Measurements from ENCODE around the gene BPIFB2.
"Not testable (repeated sequence)": the region's sequence is repeated elsewhere in the genome, so short reads cannot be mapped to it uniquely, and the experiment has no call there.

Gene BPIFB2, protein sequence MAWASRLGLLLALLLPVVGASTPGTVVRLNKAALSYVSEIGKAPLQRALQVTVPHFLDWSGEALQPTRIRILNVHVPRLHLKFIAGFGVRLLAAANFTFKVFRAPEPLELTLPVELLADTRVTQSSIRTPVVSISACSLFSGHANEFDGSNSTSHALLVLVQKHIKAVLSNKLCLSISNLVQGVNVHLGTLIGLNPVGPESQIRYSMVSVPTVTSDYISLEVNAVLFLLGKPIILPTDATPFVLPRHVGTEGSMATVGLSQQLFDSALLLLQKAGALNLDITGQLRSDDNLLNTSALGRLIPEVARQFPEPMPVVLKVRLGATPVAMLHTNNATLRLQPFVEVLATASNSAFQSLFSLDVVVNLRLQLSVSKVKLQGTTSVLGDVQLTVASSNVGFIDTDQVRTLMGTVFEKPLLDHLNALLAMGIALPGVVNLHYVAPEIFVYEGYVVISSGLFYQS

DNA sequence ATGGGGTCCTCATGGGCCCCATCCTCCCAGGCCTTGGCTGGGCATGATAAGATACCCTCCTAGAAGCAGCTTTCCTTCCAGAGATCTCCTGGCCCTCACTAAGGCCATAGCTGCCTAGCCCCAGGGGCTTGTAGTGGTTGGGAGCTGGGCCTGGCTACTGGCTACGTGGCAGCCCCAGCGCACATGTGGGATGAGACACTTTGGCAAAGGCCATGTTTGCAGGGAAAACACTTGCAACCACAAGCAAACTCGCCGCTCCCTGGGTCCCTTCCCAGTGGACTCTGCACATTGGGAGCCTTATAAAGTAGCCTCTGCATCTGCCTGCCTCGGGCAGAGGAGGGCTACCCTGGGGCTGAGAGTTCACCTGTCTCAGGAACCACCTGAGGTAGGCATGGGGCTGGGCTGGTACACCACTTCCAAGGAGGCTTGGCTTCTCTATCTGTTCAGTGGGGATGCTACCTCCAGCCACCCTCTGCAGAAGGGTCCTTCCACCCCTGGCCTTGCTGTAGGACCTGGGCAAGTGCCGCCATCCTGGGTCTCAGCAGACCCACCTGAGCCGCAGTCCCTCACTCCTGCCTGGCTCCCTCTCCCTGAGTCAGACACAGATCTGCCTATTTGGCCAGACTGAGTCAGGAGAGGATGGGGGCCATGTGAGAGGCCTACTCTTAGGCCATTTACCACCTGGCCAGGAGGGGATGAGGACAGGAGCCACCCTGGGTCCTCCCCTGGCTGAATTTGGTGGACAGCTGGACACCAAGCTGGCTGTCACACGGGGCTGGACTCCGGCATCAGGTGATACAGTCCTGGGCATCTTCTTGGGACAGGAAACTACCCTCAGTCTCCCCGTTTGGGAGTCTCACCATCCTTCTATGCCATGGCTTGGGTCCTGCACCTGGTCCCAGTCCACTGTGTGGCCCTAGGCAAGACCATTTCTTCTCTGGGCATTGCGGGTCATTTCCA lies at the start of gene BPIFB2:
Gene BPIFB2 (plus strand): TSS at position 329 of the 960 bp plus-strand sequence. CDS start 871 bp downstream, outside the sequence.
- no peak for DNase-seq

DNA sequence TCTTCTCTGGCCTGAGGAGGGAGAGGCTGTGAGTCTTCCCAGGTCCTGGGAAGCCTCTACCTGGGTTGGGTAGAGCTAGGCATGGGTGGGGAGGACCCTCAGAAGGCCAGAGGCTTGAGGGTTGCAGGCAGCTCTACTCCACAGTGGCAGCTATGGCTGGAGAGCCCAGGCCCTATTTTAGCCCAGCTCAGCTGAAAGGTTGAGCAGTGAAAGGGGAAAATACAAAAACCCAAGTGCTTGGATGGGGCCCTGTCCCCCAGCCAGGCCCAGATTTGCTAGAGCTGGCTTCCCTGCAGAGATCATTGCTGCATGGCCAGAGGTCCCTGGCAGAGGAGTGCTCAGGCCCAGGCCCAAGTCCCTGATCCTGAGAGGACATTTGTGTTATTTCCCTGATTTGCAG lies 48.9 kb upstream of the BPIFB2 start:
- no peak for DNase-seq

DNA sequence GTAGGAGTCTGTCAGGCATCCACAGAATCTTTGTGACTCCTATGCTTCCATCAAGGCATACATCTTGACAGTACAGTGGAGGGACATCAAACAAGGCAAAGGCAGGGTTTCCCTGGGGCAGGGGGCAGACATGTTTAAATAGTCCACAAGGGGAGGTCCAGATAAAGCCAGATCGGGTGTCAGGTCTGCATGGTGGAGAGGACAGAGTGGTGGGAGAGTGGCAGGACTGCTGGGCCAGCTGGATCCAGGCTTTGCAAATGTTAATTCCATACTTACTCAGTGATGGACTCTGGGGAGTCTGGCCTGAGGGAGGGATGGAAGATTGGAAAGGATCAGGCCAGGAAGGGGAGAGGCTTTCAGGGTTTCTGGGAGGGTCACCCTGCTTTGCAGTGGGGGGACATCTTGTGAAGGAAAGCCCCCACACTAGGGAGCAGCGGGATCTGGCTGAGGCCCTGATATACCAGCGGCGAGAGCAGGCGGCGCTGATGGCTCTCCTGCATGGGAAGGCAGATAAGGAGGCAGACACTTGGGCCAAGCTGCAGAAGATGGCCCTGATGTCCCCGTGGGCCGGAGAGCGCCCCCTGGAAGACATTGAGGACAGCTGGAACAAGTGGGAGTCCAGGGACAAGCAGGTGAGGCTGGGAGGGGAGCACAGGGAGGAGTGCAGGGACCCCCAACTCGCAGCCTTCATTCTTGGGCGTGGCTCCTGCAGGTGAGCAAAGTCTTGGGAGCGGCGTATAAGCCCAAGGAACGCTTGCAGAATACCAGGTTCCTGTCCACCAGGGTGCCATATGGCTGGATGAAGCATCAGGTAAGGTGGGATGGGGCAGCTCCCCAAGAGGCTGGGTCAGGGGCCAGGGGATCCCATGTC lies 47.9 kb upstream of the BPIFB2 start:
- DNase-seq = no peak

DNA sequence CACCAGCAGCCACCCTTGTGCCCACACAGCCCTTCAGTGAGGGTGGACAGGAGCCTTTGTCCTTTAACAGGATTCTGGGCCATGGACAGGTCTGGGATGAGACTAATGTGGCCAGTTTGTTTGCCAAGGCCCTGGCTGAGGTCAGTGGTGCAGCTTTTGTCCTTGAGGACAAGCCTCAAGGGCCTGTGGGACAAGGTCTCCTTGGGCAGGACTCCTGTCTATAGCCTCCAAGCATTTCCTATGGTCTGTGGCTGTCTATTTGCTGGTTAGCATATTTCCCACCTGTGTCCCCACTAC lies 47.3 kb upstream of the BPIFB2 start:
- no peak for DNase-seq

DNA sequence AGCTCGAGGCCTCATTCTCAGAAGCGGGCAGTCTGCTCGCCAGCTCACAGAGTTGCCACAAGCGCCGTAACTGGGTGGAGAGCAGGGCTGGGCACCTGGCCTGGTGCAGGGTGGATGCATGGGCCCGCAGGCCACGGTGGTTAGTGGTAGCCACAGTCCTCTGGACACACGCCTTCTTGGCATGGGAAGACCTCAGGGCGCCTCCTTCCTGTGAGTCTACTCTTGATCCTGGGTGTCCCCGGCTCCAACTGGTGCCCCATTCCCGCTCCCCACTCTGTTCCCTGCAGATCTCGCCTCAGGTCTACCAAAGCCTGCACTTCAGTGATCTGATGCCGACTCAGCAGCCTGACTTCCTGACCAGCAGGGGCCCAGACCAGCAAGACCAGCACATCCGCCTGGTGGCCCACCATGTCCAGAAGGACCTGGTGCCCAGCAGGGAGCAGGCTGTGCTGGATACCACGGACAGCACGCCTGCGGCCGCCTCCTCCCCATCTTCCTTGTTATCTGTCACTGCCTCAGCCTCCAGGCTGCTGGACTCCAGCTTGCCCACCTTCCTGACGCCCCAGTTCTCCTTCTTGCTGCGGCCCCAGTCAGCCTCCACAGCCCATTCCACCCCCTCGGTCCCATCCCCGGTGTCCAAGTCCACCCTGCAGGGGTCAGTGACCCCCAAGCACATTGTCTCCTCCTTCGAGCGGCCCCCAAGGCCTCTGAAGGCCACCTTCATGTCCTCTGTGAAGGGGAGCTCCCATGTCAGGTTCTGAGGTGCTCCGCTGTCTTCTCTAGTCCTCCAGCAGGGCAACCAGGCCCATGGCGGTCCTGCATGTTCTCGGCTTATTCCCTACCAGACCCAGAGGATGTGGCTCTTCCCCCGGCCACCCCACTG lies 46.4 kb upstream of the BPIFB2 start:
- DNase-seq = no peak

DNA sequence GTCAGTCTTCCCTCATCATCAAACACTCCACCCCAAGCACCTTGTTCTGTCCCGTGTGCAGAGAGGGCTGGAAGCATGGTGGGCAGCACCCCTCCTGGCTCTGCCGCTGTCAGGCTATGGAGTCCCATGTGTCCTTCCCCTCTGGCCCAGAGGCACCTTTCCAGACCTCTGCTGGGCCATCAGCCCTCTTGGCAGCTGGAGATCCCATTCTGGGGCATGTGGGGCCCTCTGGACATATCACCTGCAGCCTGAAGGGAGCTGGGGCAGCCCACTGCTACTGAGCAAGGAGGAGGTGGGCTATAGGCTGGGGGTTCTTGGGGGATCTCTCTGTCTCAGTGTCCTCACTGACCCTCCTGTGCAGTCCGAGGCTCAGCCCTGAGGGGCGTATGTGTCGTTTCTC lies 45.5 kb upstream of the BPIFB2 start:
- DNase-seq = no peak

DNA sequence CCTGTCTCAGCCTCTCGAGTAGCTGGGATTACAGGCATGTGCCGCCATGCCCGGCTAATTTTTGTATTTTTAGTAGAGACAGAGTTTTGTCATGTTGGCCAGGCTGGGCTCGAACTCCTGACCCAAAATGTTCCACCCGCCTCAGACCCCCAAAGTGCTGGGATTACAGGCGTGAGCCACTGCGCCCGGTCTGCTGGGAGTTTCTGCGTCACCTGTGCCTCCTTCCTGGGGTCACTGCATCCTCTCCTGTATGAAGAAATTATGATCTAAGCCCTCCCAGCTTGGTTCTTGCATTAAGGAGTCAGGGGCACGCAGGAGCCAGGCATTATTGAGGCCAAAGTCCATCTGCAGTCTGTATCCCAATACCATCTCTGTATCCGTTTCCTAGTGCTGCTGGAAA lies 44.9 kb upstream of the BPIFB2 start:
- DNase-seq = not testable (repeated sequence)

DNA sequence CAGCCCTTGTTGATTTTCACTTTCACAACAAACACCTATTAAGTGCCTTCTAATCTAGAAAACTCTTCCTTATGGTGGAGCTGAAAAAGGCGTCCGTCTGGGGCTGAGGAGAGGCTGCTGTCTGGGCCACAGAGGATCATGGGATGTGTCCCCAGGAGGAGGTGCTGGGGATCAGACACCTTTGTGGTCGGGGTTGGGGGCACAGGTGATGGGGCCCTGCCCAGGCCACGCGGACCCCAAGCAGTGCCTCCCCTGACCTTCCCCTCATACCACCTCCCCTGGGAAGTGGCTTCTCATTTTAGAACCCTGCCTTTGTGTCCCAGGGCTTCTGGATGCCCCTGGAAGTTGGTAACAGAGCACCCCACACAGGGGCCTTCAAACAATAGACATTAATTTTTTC lies 44.3 kb upstream of the BPIFB2 start:
- DNase-seq = no peak

DNA sequence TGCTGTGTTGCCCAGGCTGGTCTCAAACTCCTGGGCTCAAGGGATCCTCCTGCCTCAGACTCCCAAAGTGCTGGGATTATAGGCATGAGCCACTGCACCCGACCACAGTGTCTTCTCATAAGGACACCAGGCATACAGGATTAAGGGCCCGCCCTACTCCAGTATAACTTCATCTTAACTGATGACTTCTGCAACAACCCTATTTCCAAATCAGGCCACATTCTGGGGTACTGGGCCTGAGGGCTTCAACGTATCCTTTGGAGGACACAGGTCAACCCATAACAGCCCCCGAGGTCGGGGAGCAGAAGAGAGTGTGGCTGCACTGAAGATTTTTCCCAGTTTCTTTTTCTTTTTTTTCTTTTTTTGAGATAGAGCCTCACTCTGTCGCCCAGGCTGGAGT lies 42.9 kb upstream of the BPIFB2 start:
- DNase-seq = no peak

DNA sequence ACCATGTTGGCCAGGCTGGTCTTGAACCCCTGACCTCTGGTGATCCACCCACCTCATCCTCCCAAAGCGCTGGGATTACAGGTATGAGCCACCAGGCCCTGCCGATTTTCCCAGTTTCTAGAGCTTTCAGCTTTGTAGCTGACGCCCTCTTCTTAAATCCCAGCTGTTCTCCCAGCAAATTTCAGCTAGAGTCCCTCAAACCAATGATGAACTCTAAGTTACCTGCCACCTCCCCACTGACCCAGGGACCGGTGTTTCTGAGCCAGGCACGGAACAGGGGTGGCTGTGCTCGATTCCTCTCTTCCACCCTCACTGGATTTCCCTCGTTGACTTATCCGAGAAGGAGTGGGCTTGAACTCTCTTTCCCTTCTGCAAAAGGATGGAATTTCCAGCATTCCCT lies 42.4 kb upstream of the BPIFB2 start:
- DNase-seq = no peak

DNA sequence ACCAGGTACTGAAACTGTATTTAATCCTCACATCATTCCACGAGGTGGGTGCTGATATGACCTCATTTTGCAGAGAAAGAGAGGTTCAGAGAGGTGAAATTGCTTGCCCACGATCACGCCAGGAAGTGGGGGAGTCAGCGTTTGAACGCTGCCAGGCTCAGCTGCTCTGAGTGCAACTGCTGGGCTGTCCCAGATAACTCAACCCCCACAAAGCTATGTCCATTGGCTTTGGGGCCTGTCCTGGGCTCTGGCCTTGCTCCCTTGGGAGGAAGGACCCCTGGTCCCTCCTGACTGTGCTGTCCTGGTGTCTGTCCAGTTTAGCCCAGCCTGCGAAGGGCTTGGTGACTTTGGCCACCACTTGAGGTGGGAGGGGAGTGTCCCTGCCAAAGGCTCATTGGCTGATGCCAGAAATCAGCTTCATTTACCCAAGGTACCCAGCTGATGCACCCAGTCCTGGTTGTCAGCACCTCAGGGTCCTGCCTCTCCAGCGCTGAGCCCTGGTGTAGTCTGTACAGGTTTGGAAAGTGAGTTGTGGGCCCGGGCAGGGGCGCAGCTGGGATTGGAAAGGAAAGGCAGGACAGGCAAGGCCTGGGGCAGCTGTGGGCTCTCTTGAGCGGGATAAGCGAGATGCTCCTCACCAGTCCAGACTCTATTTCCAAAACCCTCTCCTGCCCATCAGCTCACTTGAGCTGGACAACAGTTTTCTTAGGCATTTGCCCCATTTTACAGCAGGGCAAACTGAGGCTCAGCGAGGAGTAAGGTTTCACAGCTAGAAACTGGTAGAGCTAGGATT lies 41.7 kb upstream of the BPIFB2 start:
- DNase-seq = peak; percentile 27 to 39

DNA sequence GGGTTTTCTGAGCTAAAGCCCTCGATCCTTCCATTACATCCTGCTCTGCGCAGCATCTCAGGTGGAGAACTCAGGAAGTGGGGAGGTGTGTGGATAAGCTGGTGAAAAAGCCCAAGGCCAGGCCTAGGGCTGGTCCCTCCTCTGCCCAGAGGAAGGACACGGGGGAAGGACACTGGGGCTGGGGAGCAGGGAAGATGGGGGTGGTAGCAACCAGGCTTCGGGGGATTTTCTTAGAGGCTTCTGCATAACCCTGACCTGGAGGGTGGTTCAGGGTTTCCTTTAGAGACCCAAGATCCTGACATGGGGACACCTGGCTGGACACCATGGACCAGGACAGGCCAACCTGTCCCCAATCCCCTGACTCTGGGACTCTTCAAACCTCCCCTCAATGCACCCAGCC lies 41.1 kb upstream of the BPIFB2 start:
- DNase-seq = no peak

DNA sequence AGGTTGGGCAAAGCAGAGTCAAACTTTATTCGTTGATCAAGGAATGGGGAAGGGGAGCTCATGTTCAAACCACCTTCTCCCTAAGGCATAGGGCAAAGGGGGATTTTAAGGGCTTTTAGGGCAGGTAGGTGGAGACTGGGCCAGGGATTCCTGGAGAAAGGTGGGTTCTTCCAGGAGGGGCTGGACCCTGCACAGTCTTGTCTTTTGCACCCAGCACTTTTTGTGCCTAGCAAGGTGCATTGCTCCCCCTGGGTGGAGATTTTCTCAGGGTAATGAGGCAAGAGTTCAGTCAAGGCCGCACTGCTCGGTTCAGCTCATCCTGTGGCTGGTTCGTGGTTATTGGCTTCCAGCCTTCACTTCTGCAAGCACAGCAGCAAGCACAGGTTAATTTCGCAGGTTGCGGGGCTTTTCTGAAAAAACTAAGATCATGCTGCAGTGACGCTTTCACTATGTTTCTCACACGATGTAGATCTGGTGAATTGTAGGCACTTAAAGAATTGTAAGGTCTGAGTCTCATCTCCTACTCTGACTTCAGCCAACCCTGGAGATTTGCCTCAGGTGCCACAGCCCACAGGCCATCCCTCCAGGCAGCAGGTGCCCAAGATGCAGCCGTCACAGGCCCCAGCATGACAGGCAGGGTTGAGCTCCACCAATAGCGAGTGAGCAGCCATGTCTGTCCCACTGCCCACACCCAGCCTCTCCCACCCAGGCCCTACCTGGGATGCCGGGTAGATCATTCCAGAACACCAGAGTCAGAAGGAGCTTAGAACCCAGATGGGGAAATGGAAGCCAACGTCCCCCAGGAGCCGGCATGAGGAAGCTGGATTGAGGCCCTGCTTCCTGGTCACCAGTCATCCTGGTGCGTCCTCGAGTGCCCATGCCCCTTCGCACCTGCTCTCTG lies 40.4 kb upstream of the BPIFB2 start:
- peak; percentile 61 to 70 for DNase-seq

DNA sequence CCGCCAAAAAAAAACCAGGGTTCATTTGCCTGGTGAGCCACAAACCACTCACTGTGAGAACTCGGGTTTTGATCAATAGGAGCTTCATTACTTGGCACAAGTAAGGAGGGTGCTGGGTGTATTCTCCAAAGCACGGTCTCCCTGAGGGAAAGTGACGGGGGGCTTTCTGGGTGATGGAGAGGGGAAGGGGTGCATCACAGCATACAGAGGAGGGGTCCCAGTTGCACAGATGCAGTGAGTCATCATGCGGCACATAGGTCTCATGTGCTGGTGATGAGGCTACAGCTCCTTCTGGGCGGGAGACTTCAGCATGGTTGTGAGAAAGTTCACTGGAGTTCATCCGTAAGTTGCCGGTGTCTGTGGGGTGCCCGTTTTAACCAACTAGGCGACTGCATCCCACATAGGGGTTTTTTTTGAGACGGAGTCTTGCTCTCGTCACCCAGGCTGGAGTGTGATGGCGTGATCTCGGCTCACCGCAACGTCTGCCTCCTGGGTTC lies 39.5 kb upstream of the BPIFB2 start:
- peak; percentile 68 to 72 for DNase-seq

DNA sequence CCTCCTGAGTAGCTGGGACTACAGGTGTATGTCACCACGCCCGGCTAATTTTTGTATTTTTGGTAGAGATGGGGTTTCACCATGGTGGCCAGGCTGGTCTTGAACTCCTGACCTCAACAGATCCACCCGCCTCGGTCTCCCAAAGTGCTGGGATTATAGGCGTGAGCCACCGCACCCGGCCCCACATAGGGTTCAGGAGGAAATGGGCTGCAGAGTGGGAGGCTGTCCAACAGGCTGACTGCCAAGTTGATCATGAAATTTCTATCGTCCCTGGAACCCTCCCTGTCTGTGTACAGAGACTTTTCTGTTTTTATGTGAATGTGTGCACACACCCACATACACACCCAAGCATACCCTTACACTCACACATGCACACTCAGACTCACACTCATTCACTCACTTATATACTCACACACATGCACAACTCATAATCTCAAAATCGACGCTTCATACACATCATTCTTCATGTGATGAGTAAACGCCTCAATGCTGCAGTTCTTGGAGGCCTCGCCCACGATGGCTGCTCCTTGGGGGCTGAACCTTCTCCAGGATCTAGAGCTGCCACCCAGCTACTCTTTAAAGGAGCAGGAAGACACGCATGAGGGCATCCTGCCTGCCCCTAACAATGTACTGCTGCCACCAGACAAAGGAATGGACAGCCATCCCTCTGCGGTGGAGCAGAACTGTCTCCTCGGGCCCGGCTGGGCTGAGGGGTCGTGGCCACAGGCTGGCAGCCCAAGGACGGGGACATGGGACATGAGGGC lies 38.8 kb upstream of the BPIFB2 start:
- no peak for DNase-seq

DNA sequence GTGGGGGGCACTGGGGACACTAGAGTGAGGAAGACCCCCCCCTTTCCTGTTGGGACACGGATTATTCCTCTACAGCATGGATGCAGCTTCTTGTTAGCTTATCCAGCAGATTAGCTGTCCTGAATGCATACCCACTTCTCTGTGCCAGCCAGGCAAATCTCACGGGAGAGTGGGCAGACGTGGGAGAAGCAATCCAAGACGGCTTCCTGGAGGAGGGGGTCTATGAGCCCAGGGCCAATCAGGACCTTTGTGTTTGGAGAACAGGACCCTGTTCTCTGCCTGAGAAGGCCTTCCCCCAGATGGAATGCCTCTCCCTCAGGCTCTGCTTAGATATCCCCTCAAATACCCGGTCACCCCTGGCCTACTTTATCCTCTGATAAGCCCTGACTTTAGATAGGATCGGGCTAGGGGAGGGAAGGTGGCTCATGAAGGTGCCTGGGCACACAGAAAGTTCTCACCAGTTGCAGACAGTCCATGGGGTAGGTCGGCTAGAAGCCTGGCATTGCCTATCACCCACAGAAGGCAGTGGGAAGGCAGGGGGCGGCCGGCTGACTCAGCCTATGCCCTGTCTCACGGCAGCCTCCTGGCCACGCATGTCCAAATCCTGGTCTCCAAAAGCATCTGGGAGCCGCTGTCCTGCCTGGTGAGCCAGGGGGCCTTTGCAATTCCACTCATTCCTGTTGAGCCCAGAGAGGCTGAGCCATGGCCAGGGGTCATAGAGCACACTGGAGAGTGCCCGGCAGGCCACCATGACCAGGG lies 38.0 kb upstream of the BPIFB2 start:
- no peak for DNase-seq

DNA sequence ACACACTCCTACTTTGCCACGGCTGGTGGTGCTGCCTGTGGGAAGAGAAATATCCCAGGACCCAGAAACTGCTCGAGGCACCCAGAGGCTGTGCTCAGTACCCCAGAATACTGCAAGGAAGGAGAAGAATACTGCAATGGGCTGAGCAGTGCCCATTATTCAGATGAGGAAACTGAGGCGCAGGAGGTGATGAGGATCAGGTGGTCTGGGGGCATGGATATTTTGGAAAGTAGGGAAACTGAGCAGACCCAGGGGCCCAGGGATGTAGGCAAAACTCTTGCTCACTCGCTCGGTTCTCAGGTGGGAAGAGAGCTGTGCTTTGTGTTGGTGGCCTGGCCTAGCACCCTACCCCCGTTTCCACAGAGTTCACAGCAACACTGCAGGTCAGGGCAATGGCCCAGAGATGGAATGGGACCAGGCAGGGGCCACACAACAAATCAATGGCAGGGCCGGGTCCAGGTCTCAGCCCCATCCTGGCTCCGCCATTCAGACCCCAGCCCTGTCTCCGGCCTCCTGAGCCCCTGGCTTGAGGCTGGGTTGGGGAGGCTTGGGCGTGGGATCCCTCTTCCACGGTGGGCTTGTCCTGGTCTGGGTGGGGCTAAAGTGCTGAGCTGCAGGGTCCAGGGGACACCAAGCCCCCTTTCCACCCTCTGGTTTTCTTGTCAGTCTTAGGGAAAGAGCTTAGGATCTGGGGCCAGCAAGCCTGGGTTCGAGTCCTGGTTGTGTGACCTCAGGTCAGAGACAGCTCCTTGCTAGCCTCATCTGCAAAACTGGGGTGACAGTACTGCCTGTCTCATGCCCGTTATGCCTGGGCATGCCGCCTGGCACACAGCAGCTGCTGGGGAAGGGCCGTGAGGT lies 37.2 kb upstream of the BPIFB2 start:
- no peak for DNase-seq

Measured in CD4-positive, alpha-beta T cell treated with Interleukin-1 beta for 1 hour (primary cell).